ENCODE results near the gene FAM107B.

- TF ChIP-seq CTCF (conservative IDR thresholded peaks at IDR 0.05) (no peak), ZFX (IDR thresholded peaks at IDR 0.05) (no peak)
Observed at GRCh38 chr10:14758451-14758850, 16.2 kb downstream of the FAM107B start.
